ENCODE data around the gene ARL14.
"Not testable (repeated sequence)": the region's sequence is repeated elsewhere in the genome, so short reads cannot be mapped to it uniquely, and the experiment has no call there.

ARL14 gene

DNA sequence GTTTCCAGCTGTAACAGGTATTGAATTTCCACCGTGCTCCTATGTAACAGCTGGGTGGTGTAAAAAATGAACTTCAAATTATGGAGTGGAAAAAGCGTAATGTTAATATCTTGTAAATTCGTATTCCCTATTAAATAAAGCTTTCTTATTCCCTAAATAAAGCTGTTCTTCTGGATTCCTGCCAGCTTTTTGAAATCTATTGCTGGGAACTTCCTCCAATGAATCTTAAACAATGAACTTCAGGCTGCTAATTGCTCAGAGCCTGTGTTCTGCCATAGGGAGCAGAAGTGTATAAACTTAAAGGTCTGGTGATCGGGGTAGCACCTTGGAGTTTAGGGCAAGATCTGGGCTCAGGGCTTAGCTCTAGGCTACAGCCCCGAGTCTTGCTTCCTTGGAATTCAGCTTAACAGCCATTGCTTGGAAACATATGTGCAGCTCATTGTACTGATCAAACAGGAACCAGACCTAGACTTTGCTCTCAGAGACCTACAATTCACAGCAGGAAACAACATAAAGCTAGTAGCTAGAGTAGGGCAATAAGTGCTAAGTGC is 1.4 kb downstream of the ARL14 start:
- DNase-seq, result no peak

GRCh38 chr3:160684368-160684740 is 7.4 kb downstream of the ARL14 start:
- DNase-seq, result no peak

- DNase-seq, result no peak
Observed at GRCh38 chr3:160685144-160685766, 8.3 kb downstream of the ARL14 start.

GRCh38 chr3:160686955-160687535 is 10.1 kb downstream of the ARL14 start:
- no peak for DNase-seq

DNA sequence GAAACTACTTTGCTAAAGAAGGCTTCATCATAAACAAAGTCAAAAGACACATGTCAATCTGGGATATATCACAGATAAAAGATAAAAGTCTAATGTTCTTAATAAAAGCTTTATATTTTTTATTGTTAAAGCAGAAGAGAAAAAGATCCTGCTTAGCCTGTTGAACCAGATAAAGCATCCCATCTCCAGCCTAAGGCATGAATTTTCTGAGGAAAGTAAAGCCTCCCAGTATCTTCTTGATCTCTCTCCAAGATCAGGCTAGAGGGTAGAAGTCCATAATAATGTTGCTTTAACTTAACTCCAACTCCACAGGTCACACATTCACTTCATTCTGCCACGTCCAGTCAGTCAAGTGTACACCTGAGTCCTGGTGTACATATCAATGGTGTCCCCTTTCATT is 14.2 kb downstream of the ARL14 start:
- DNase-seq, result no peak

GRCh38 chr3:160691962-160692361 is 15.0 kb downstream of the ARL14 start:
- DNase-seq, result no peak

GRCh38 chr3:160693191-160693590 is 16.2 kb downstream of the ARL14 start:
- DNase-seq, result no peak

- DNase-seq, result no peak
Observed at GRCh38 chr3:160694345-160694744, 17.4 kb downstream of the ARL14 start.

DNA sequence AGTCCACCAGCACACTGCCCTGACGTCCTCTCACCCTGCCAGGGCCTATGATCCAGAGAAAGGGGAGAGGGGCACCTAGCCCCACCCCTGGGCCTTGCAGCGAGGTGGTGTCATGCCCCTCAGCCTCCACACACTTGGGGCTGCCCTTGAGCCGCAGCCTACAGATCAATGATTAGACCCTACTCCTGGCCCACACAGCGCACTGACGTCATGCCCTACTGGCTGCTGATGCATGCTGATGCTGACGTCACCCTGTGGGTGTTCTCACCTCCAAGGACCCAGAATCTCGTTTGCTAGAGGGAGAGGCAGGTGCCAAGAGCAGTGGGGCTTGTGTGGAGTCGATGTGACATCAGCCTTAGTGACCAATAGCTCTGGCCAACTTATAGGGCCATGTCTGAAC is 18.0 kb downstream of the ARL14 start:
- no peak for DNase-seq

GRCh38 chr3:160695915-160696327 is 19.0 kb downstream of the ARL14 start:
- no peak for DNase-seq

GRCh38 chr3:160697637-160698380 is 20.8 kb downstream of the ARL14 start:
- DNase-seq, result no peak

DNA sequence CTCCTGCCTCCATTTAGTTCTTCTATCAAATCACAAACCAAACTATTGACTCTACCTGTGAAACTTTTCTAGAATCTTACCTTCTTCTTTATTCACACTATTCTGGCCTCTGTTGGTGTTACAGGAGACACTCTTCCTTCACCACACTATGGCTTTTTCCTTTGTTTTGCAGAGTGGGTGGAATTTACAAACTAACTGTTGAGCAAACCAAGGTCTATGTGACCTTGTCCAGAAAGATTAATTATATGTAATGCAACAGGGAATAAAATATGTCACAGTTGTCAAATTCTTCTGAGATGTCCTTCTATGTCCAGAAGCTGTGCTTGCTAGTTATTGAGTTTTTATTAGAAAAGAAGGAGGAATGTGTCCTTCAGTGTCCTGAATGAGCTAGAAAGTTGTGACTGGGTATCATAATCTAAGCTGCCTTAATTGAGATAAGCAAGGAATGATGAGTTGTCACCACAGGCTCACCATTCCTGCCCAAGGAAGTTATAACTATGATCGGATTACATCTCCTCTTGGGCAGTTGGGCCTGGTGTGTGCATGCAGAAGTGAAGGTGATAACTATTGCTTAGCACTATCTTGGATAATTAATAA is 21.7 kb downstream of the ARL14 start:
- no peak for DNase-seq

- DNase-seq, result no peak
Observed at GRCh38 chr3:160701490-160701889, 24.5 kb downstream of the ARL14 start.

GRCh38 chr3:160702290-160702689 is 25.3 kb downstream of the ARL14 start:
- DNase-seq, result no peak

DNA sequence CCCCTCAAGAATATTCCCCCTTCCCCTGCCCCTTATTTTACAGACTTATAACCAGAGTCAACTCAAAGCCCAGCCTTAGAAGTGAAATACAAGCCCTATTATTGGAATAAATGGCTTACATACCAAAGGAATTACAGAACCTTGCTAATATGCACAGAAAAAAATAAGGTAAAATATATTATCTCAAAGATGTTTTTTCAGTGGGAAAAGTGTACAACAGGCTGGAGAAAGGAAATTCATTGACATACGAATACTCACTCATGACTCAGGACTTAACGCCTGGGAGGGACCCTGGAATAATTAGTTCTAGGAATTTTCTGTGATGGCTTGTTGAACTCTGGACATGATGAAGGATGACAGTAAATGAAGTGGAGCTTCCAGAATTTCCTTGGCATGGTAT is 27.0 kb downstream of the ARL14 start:
- DNase-seq, result no peak

DNA sequence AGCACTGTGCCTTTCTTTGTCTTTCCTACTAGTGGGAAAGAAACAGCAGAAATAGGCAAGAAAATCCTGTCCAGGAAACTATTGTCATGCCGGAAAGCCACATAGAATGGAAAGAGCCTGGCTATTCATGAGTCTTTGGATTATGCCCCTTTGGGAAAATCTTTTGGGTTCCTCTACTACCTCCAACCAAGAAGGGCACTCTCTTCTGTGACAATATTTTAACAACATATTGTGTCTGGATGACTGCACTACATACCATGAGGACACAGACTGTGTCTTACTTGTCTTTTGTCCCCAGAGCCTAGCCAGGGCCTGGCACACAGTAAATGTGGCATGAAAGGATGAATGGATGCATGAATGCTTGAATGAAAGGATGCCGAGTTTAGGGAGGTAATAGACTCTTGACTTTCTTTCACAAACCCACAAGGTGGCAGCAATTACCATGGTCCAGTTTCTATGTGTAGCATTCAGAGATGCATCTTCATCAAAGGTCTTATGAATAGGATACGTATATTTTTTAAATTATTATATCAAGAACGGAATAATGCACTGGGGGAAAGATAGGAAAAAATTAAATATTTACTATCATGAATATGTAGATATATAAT is 30.3 kb downstream of the ARL14 start:
- no peak for DNase-seq

DNA sequence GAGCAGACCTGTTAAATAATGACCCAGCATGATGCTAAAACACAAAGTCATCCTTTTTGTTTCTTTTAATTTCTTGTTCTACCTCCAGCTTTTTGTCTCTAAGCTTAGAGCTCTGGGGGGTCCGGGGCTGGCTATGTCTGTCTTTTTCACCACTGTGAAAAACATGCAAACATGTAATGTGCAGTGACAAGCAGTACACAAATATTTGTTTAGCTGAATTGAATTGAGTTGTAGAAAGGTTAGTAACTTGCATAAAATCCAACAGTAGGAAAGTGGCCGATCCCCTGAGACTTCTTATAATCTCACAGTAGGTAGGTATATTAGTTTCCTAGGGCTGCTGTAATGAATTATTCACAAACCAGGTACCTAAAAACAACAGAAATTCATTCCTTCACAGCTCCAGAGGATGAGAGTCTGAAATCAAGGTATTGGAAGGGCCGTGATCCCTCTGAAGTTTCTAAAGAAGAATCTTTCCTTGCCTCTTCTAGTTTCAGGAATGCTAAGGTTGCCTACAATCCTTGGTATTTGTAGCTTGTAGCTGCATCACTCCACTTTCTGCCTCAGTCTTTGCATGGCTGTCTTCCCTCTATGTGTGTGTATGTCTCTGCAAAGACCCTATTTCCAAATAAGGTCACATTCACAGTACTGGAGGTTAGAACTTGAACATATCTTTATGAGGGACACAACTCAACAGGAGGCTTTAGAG is 32.7 kb downstream of the ARL14 start:
- no peak for DNase-seq

- not testable (repeated sequence) for DNase-seq
Observed at GRCh38 chr3:160713144-160713543, 36.2 kb downstream of the ARL14 start.

DNA sequence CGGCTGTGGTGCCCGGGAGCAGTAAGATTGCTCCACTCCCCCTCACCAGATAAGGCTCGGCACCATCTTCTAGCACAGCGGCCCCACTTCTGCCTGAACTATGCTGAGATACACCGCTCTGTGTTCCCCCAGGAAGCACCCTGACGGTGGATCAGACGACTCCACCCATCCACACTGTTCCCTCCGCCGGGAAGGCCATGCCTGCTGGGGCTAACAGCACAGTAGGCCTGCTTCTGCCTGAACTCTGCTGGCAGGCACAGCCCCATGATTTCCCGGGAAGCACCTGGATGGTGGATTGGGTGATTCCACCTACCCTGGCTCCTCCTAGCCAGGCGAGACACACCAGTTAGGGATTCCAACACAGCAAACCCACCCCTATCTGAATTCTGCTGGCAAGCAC is 42.8 kb downstream of the ARL14 start:
- no peak for DNase-seq

DNA sequence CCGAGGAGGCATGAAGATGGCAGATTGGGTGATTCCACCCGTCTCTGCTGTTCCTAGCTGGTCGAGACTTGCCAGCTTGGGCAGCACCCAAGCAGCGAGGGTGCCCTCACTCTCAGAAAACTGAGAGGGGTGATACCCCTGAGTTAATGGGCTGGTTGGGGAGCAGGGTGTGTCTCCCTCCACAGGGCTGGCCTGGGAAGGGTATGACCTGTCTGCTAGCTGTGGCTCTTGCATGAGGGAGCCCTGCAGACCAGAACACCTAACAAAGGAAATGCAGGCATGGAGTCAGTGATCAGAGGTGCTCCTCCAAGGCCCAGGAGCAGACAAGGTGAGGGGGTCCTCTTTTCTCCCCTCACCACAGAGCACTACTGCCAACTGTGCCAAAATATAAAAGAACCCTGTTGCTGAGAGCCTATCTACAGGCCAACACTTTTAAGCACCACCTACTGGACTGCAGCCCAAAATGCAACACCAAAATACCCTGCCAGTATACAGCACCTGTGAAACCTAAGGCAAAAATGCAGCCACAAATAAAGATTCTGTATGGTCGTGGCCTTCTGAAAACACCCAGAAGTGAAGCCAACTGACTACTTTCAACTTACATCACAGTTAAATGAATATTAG is 43.3 kb downstream of the ARL14 start:
- DNase-seq, result no peak

DNA sequence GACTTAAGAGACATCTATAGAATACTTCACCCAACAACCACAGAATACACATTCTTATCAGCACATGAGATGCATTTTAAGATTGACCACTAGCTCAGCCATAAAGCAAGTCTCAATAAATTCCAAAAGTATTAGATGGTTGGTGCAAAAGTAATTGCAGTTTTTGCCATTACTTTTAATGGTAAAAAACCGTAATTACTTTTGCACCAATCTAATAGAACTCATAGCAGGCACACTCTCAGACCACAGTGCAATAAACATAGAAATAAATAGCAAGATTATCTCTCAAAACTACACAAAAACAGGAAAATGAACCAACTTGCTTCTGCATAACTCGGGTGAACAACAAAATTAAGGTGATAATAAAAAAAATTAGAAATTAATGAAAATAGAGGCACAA is 45.4 kb downstream of the ARL14 start:
- no peak for DNase-seq

GRCh38 chr3:160725338-160725737 is 48.4 kb downstream of the ARL14 start:
- DNase-seq, result no peak
